ENCODE measurements around the gene MTURN. TPM values are rescaled to one million over a fixed set of nuclear protein-coding genes. Genes with fewer than 3 reads are reported as not detected.
A peak's percentile ranks its signal among the peaks of the same experiment; 100 is the strongest.

The MTURN gene
- total and polyA plus RNA-seq, 4 donors = 13.5 to 79.6 (median 23.0) TPM

DNA sequence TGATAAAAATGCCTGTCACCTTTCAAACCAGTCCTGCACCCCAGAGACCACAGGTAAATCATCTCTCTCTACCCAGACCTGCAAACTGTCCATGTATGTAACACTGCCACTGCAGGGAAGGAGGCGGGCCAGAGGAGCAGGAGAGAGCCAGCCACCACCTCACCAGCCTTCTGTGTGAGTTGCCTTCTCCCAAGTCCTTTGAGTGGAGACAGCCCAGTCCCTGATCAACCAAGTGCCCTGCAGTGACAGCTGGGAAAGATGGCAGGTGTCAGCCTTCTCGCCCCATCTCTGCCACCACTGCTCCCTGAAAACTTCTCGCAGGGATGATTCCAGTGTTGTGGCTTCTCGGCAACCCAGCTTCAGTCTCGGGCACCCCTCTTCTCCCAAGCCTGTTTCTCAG, 42.4 kb downstream of the MTURN start:
- Histone ChIP-seq H3K4me3 (no peak overlapping the region), H3K4me1 (ENCODE audit: control insufficient read depth in 5 of 5, insufficient read depth in 5 of 5, low read length in 5 of 5) (peaks cover 8 to 74% (median 27%) of the 10 kb centered on the region in 5 donors), H3K36me3 (ENCODE audit: control insufficient read depth in 4 of 4, insufficient read depth in 4 of 4, low read length in 4 of 4) (no peaks in the 10 kb centered on the region), H3K27ac (ENCODE audit: low read depth in 1 of 2, low read length in 1 of 2) (no peak overlapping the region), H3K27me3 (ENCODE audit: control insufficient read depth in 3 of 3, insufficient read depth in 3 of 3, low read length in 2 of 3) (no peaks in the 10 kb centered on the region), H3K9me3 (ENCODE audit: control insufficient read depth in 4 of 4, insufficient read depth in 3 of 4, low read length in 3 of 4) (no peaks in the 10 kb centered on the region), H3K9ac (ENCODE audit: insufficient read depth in 1 of 2, low read length in 2 of 2) (no peak overlapping the region)
- TF ChIP-seq, protein P1, sequence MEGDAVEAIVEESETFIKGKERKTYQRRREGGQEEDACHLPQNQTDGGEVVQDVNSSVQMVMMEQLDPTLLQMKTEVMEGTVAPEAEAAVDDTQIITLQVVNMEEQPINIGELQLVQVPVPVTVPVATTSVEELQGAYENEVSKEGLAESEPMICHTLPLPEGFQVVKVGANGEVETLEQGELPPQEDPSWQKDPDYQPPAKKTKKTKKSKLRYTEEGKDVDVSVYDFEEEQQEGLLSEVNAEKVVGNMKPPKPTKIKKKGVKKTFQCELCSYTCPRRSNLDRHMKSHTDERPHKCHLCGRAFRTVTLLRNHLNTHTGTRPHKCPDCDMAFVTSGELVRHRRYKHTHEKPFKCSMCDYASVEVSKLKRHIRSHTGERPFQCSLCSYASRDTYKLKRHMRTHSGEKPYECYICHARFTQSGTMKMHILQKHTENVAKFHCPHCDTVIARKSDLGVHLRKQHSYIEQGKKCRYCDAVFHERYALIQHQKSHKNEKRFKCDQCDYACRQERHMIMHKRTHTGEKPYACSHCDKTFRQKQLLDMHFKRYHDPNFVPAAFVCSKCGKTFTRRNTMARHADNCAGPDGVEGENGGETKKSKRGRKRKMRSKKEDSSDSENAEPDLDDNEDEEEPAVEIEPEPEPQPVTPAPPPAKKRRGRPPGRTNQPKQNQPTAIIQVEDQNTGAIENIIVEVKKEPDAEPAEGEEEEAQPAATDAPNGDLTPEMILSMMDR (IDR thresholded peaks at IDR 0.05; ENCODE audit: control extremely low read depth, extremely low read depth) = no peak
- 95 to 98% methylated on average over 5 of the region's 5 CpGs for WGBS, 2 donors
- DNase-seq (no peak), ATAC-seq (ENCODE audit: insufficient read depth, low FRiP score) (no peak)

DNA sequence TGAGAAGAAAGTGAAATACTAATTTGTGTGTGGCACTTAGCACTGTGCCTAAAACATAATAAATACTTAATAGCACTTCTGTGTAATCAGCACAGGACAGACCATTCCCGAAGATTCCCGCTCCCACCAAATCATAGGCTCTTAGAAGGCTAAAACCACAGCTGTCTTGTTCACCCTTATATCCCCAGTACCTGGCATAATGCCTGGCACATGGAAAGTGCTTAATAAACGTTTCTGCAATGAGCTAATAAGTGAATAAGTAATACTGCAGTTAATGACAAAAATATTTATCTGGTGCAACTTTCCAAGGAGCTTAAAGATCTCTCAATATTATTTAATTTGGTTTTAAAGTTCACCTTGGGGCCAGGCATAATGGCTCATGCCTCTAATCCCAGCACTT, 43.2 kb downstream of the MTURN start:
- no peaks in the 10 kb centered on the region for H3K27me3 ChIP-seq (ENCODE audit: control insufficient read depth in 3 of 3, insufficient read depth in 3 of 3, low read length in 2 of 3)
- H3K36me3 ChIP-seq (ENCODE audit: control insufficient read depth in 4 of 4, insufficient read depth in 4 of 4, low read length in 4 of 4) = no peaks in the 10 kb centered on the region
- ATAC-seq (ENCODE audit: insufficient read depth, low FRiP score) = no peak
- H3K4me1 ChIP-seq (ENCODE audit: control insufficient read depth in 5 of 5, insufficient read depth in 5 of 5, low read length in 5 of 5) = peaks cover 7 to 73% (median 25%) of the 10 kb centered on the region in 5 donors
- WGBS, 2 donors = 66 to 68% methylated on average over 3 of the region's 3 CpGs
- peak in 2 of 3 donors; percentile 68 to 70 for DNase-seq
- TF ChIP-seq, protein P1 (IDR thresholded peaks at IDR 0.05; ENCODE audit: control extremely low read depth, extremely low read depth) = no peak
- H3K9ac ChIP-seq (ENCODE audit: insufficient read depth in 1 of 2, low read length in 2 of 2) = no peak overlapping the region
- H3K27ac ChIP-seq (ENCODE audit: low read depth in 1 of 2, low read length in 1 of 2) = no peak overlapping the region
- no peaks in the 10 kb centered on the region for H3K9me3 ChIP-seq (ENCODE audit: control insufficient read depth in 4 of 4, insufficient read depth in 3 of 4, low read length in 3 of 4)
- no peak overlapping the region for H3K4me3 ChIP-seq

DNA sequence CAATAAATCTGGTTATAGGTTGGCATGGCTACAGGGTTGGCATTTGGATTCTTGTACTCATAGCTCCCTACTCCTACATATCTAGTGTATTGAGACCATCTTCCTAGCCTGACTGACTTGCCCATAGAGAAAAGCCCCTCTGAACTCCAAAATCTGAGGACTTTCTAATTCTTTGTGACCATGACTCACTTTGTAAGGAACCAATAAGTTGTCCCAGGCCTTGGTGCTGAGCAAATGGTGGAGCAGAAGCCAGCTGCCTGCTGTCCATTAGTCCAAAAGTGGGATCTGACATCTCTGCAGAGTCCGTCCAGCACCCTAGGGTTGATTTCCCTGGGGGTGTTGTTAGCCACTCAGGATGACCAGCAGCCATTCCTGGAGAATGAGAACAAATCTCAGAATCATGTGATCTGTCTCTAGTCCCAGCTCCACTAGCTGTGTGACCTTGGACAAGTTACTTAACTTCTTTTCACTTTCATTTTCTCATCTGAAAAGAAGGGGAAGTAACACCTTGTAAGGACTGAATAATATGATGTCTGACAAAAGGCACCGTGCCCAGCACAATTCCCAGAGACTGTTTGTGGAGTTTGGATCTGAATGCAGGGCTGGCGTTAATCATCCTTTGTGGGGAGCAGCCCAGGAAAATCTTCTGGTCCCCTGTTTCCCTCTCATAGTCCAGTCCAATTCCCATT, 44.1 kb downstream of the MTURN start:
- H3K27ac ChIP-seq (ENCODE audit: low read depth in 1 of 2, low read length in 1 of 2) = no peak overlapping the region
- DNase-seq = no peak
- 59 to 67% methylated on average over 3 of the region's 3 CpGs for WGBS, 2 donors
- peaks cover 7 to 68% (median 25%) of the 10 kb centered on the region in 5 donors for H3K4me1 ChIP-seq (ENCODE audit: control insufficient read depth in 5 of 5, insufficient read depth in 5 of 5, low read length in 5 of 5)
- H3K9ac ChIP-seq (ENCODE audit: insufficient read depth in 1 of 2, low read length in 2 of 2) = no peak overlapping the region
- no peaks in the 10 kb centered on the region for H3K27me3 ChIP-seq (ENCODE audit: control insufficient read depth in 3 of 3, insufficient read depth in 3 of 3, low read length in 2 of 3)
- TF ChIP-seq, protein P1 (IDR thresholded peaks at IDR 0.05; ENCODE audit: control extremely low read depth, extremely low read depth) = no peak
- H3K36me3 ChIP-seq (ENCODE audit: control insufficient read depth in 4 of 4, insufficient read depth in 4 of 4, low read length in 4 of 4) = no peaks in the 10 kb centered on the region
- no peak overlapping the region for H3K4me3 ChIP-seq
- no peak for ATAC-seq (ENCODE audit: insufficient read depth, low FRiP score)
- no peaks in the 10 kb centered on the region for H3K9me3 ChIP-seq (ENCODE audit: control insufficient read depth in 4 of 4, insufficient read depth in 3 of 4, low read length in 3 of 4)

DNA sequence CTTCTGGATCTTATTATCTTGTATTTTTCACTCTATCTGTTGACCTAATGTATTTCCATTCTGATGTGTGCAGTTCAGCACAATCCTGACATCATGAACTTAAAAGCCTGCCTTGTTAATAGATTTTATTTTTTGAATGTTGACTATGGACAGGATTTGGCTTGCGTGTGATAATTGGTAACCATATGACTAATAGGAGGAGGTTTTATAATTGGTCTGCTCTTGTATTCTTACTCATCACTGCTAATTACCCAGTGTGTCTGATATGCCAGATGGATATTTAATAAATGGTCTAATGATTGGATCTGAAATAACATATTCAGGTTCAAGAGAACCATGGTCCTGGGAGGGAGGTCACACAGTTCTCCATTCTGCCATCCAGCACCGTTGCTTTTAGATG, 45.9 kb downstream of the MTURN start:
- WGBS, 2 donors = 93% methylated on average over 2 of the region's 2 CpGs
- H3K36me3 ChIP-seq (ENCODE audit: control insufficient read depth in 4 of 4, insufficient read depth in 4 of 4, low read length in 4 of 4) = no peaks in the 10 kb centered on the region
- ATAC-seq (ENCODE audit: insufficient read depth, low FRiP score) (no peak), DNase-seq (no peak)
- TF ChIP-seq, protein P1 (IDR thresholded peaks at IDR 0.05; ENCODE audit: control extremely low read depth, extremely low read depth) = no peak
- H3K9me3 ChIP-seq (ENCODE audit: control insufficient read depth in 4 of 4, insufficient read depth in 3 of 4, low read length in 3 of 4) = no peaks in the 10 kb centered on the region
- no peaks in the 10 kb centered on the region for H3K27me3 ChIP-seq (ENCODE audit: control insufficient read depth in 3 of 3, insufficient read depth in 3 of 3, low read length in 2 of 3)
- no peak overlapping the region for H3K9ac ChIP-seq (ENCODE audit: insufficient read depth in 1 of 2, low read length in 2 of 2)
- peaks cover 0 to 52% (median 17%) of the 10 kb centered on the region in 5 donors for H3K4me1 ChIP-seq (ENCODE audit: control insufficient read depth in 5 of 5, insufficient read depth in 5 of 5, low read length in 5 of 5)
- no peak overlapping the region for H3K4me3 ChIP-seq
- H3K27ac ChIP-seq (ENCODE audit: low read depth in 1 of 2, low read length in 1 of 2) = no peak overlapping the region

Data from lung (tissue), 12 donors.